WTC11 (cell line): ENCODE measurements around the gene NRXN2. TPM values are rescaled to one million over a fixed set of nuclear protein-coding genes. Genes with fewer than 3 reads are reported as not detected.
"Not testable (repeated sequence)": the region's sequence is repeated elsewhere in the genome, so short reads cannot be mapped to it uniquely, and the experiment has no call there.

Source experiments
- ATAC-seq: fragments of 200-7000 bp; cut with Tn5 transposase; 2 replicates; pipeline ENCODE4 v1.10.0; 2021; ENCODE audit warnings: mild to moderate bottlenecking, moderate library complexity
- CTCF ChIA-PET: fragments of 300-600 bp; sonication (Branson Sonifier 250); formaldehyde crosslinking; loops from one replicate; lab custom pipeline; 2021; ENCODE audit warnings: antibody characterized with exemption; lab: Charles Lee
- POLR2A ChIA-PET: fragments of 350-600 bp; sonication (Branson Sonifier 250); formaldehyde crosslinking; loops from one replicate; lab custom pipeline; 2021; ENCODE audit warnings: antibody characterized with exemption; lab: Charles Lee
- DNase-seq: peaks from one replicate; pipeline ENCODE4 v3.0.0; 2021; ENCODE audit warnings: low spot score
- H3K27ac Mint-ChIP-seq: 2 replicates; pipeline ENCODE4 v1.8.0; 2021; ENCODE audit warnings: mixed read lengths
- H3K27me3 Mint-ChIP-seq: 2 replicates; pipeline ENCODE4 v1.8.0; 2021; ENCODE audit warnings: low read depth, mild to moderate bottlenecking, moderate library complexity, mixed read lengths
- H3K36me3 Mint-ChIP-seq: 2 replicates; pipeline ENCODE4 v1.8.0; 2021; ENCODE audit warnings: mixed read lengths
- H3K4me1 Mint-ChIP-seq: 2 replicates; pipeline ENCODE4 v1.8.0; 2022; ENCODE audit warnings: mixed read lengths
- H3K4me3 Mint-ChIP-seq: 2 replicates; pipeline ENCODE4 v1.8.0; 2021; ENCODE audit warnings: mild to moderate bottlenecking, moderate library complexity, mixed read lengths
- H3K9me3 Mint-ChIP-seq: 2 replicates; pipeline ENCODE4 v1.8.0; 2021; ENCODE audit warnings: mixed read lengths
- HMGA2 ChIP-seq: fragments of 250-450 bp; sonication (Bioruptor Pico); IDR thresholded peaks from 2 replicates; pipeline ENCODE4 v1.4.0; 2021; ENCODE audit warnings: mild to moderate bottlenecking, moderate library complexity
- KAT7 ChIP-seq: sonication (generic); formaldehyde crosslinking; IDR thresholded peaks from 2 replicates; pipeline ENCODE4 v1.8.1; 2023; ENCODE audit warnings: missing genetic modification reagents, mild to moderate bottlenecking, borderline replicate concordance
- PREB ChIP-seq: sonication (generic); formaldehyde crosslinking; IDR thresholded peaks from 2 replicates; pipeline ENCODE4 v1.8.1; 2022; ENCODE audit warnings: mild to moderate bottlenecking, missing genetic modification reagents, moderate library complexity, borderline replicate concordance
- SMAD4 ChIP-seq: sonication (generic); formaldehyde crosslinking; IDR thresholded peaks from 2 replicates; pipeline ENCODE4 v1.8.0; 2022; ENCODE audit warnings: mild to moderate bottlenecking, missing genetic modification reagents
- SP1 ChIP-seq: sonication (generic); formaldehyde crosslinking; conservative IDR thresholded peaks from 2 replicates; pipeline ENCODE4 v1.8.1; 2022; ENCODE audit warnings: missing genetic modification reagents
- TCF7 ChIP-seq: sonication (generic); formaldehyde crosslinking; IDR thresholded peaks from 2 replicates; pipeline ENCODE4 v1.8.0; 2022; ENCODE audit warnings: mild to moderate bottlenecking, low read depth, missing genetic modification reagents, moderate library complexity
- TEAD4 ChIP-seq: sonication (generic); formaldehyde crosslinking; IDR thresholded peaks from 2 replicates; pipeline ENCODE4 v1.8.0; 2022; ENCODE audit warnings: mild to moderate bottlenecking, missing genetic modification reagents
- ZNF671 ChIP-seq: fragments of 250-450 bp; sonication (Bioruptor Pico); IDR thresholded peaks from 2 replicates; pipeline ENCODE4 v1.8.0; 2021; ENCODE audit warnings: mild to moderate bottlenecking
- total RNA-seq: library from RNA; stranded (reverse); gene quantifications from 3 replicates; pipeline ENCODE4 v1.2.3, GENCODE V29; 2021
- TF ChIP-seq, protein P1 (sequence below): sonication (generic); formaldehyde crosslinking; IDR thresholded peaks from 2 replicates; pipeline ENCODE4 v1.8.0; 2022; ENCODE audit warnings: missing genetic modification reagents
- TF ChIP-seq, protein P2 (sequence below): sonication (generic); formaldehyde crosslinking; IDR thresholded peaks from 2 replicates; pipeline ENCODE4 v1.8.1; 2022; ENCODE audit warnings: mild to moderate bottlenecking, moderate library complexity, missing genetic modification reagents
- TF ChIP-seq, protein P3 (sequence below): sonication (generic); formaldehyde crosslinking; IDR thresholded peaks from 2 replicates; pipeline ENCODE4 v1.8.1; 2023; ENCODE audit warnings: mild to moderate bottlenecking, missing genetic modification reagents
- TF ChIP-seq, protein P4 (sequence below): fragments of 250-450 bp; sonication (Bioruptor Pico); IDR thresholded peaks from 2 replicates; pipeline ENCODE4 v1.8.0; 2021; ENCODE audit warnings: mild to moderate bottlenecking
- TF ChIP-seq, protein P5 (sequence below): sonication (generic); formaldehyde crosslinking; IDR thresholded peaks from 2 replicates; pipeline ENCODE4 v1.8.0; 2023; ENCODE audit warnings: mild to moderate bottlenecking, missing genetic modification reagents

NRXN2 gene
- total RNA-seq, 1 experiment from 2014 or later, result 8.6 TPM

- TF ChIP-seq, protein P1, sequence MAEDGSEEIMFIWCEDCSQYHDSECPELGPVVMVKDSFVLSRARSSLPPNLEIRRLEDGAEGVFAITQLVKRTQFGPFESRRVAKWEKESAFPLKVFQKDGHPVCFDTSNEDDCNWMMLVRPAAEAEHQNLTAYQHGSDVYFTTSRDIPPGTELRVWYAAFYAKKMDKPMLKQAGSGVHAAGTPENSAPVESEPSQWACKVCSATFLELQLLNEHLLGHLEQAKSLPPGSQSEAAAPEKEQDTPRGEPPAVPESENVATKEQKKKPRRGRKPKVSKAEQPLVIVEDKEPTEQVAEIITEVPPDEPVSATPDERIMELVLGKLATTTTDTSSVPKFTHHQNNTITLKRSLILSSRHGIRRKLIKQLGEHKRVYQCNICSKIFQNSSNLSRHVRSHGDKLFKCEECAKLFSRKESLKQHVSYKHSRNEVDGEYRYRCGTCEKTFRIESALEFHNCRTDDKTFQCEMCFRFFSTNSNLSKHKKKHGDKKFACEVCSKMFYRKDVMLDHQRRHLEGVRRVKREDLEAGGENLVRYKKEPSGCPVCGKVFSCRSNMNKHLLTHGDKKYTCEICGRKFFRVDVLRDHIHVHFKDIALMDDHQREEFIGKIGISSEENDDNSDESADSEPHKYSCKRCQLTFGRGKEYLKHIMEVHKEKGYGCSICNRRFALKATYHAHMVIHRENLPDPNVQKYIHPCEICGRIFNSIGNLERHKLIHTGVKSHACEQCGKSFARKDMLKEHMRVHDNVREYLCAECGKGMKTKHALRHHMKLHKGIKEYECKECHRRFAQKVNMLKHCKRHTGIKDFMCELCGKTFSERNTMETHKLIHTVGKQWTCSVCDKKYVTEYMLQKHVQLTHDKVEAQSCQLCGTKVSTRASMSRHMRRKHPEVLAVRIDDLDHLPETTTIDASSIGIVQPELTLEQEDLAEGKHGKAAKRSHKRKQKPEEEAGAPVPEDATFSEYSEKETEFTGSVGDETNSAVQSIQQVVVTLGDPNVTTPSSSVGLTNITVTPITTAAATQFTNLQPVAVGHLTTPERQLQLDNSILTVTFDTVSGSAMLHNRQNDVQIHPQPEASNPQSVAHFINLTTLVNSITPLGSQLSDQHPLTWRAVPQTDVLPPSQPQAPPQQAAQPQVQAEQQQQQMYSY, result no peak
- TF ChIP-seq, protein P2, sequence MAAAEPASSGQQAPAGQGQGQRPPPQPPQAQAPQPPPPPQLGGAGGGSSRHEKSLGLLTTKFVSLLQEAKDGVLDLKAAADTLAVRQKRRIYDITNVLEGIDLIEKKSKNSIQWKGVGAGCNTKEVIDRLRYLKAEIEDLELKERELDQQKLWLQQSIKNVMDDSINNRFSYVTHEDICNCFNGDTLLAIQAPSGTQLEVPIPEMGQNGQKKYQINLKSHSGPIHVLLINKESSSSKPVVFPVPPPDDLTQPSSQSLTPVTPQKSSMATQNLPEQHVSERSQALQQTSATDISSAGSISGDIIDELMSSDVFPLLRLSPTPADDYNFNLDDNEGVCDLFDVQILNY (CRISPR knock-in tag), result no peak
- TF ChIP-seq, protein P3, sequence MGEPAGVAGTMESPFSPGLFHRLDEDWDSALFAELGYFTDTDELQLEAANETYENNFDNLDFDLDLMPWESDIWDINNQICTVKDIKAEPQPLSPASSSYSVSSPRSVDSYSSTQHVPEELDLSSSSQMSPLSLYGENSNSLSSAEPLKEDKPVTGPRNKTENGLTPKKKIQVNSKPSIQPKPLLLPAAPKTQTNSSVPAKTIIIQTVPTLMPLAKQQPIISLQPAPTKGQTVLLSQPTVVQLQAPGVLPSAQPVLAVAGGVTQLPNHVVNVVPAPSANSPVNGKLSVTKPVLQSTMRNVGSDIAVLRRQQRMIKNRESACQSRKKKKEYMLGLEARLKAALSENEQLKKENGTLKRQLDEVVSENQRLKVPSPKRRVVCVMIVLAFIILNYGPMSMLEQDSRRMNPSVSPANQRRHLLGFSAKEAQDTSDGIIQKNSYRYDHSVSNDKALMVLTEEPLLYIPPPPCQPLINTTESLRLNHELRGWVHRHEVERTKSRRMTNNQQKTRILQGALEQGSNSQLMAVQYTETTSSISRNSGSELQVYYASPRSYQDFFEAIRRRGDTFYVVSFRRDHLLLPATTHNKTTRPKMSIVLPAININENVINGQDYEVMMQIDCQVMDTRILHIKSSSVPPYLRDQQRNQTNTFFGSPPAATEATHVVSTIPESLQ (CRISPR knock-in tag), result no peak
- TF ChIP-seq TCF7, result no peak
- TF ChIP-seq, protein P4, sequence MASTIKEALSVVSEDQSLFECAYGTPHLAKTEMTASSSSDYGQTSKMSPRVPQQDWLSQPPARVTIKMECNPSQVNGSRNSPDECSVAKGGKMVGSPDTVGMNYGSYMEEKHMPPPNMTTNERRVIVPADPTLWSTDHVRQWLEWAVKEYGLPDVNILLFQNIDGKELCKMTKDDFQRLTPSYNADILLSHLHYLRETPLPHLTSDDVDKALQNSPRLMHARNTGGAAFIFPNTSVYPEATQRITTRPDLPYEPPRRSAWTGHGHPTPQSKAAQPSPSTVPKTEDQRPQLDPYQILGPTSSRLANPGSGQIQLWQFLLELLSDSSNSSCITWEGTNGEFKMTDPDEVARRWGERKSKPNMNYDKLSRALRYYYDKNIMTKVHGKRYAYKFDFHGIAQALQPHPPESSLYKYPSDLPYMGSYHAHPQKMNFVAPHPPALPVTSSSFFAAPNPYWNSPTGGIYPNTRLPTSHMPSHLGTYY (CRISPR knock-in tag), result no peak
Measured at GRCh38 chr11:64597671-64598101, 125.3 kb downstream of the NRXN2 start (continued).

DNA sequence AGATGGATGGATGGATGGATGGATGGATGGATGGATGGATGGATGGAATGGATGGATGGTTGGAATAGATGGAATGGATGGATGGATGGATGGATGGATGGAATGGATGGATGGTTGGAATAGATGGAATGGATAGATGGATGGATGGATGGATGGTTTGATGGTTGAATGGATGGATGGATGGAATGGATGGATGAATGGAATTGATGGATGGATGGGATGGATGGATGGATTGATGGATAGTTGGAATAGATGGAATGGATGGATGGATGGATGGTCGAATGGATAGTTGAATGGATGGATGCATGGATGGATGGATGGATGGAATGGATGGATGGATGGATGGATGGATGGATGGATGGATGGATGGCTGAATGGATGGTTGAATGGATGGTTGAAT is 127.1 kb downstream of the NRXN2 start:
- ATAC-seq, H3K27me3 Mint-ChIP-seq, H3K36me3 Mint-ChIP-seq, POLR2A ChIA-PET, H3K9me3 Mint-ChIP-seq, H3K27ac Mint-ChIP-seq, DNase-seq, H3K4me3 Mint-ChIP-seq, CTCF ChIA-PET, H3K4me1 Mint-ChIP-seq: not testable (repeated sequence)

- DNase-seq (no peak), ATAC-seq (no peak)
- Mint-ChIP-seq H3K4me3 (no peak overlapping the region), H3K27me3 (peaks cover under 1% of the 10 kb centered on the region; the same call in 1 of the 2 replicates), H3K4me1 (no peaks in the 10 kb centered on the region), H3K9me3 (peaks cover 2% of the 10 kb centered on the region), H3K36me3 (no peaks in the 10 kb centered on the region), H3K27ac (no peak overlapping the region)
- ChIA-PET POLR2A (no interaction called here), CTCF (no interaction called here)
- TF ChIP-seq PREB (CRISPR knock-in tag) (no peak), ZNF671 (CRISPR knock-in tag) (no peak), SP1 (no peak), HMGA2 (CRISPR knock-in tag) (no peak), KAT7 (CRISPR knock-in tag) (no peak), SMAD4 (CRISPR knock-in tag) (no peak), TEAD4 (CRISPR knock-in tag) (no peak)
- TF ChIP-seq, protein P4 (CRISPR knock-in tag), result no peak
- TF ChIP-seq, protein P5, sequence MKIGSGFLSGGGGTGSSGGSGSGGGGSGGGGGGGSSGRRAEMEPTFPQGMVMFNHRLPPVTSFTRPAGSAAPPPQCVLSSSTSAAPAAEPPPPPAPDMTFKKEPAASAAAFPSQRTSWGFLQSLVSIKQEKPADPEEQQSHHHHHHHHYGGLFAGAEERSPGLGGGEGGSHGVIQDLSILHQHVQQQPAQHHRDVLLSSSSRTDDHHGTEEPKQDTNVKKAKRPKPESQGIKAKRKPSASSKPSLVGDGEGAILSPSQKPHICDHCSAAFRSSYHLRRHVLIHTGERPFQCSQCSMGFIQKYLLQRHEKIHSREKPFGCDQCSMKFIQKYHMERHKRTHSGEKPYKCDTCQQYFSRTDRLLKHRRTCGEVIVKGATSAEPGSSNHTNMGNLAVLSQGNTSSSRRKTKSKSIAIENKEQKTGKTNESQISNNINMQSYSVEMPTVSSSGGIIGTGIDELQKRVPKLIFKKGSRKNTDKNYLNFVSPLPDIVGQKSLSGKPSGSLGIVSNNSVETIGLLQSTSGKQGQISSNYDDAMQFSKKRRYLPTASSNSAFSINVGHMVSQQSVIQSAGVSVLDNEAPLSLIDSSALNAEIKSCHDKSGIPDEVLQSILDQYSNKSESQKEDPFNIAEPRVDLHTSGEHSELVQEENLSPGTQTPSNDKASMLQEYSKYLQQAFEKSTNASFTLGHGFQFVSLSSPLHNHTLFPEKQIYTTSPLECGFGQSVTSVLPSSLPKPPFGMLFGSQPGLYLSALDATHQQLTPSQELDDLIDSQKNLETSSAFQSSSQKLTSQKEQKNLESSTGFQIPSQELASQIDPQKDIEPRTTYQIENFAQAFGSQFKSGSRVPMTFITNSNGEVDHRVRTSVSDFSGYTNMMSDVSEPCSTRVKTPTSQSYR (CRISPR knock-in tag), result no peak
- TF ChIP-seq, protein P1, result no peak
Measured at GRCh38 chr11:64594159-64594939, 128.6 kb downstream of the NRXN2 start.
